Activated naive CD4-positive, alpha-beta T cell treated with anti-CD3 and anti-CD28 coated beads, Interleukin-2, amount 50 U/mL, for 16 hours (primary cell): Measurements from ENCODE around the gene SFPQ.
"Not testable (repeated sequence)": the region's sequence is repeated elsewhere in the genome, so short reads cannot be mapped to it uniquely, and the experiment has no call there.

Experiments
- DNase-seq: peaks from one replicate; pipeline ENCODE4 v3.0.0-alpha.2; 2020

SFPQ gene

DNA sequence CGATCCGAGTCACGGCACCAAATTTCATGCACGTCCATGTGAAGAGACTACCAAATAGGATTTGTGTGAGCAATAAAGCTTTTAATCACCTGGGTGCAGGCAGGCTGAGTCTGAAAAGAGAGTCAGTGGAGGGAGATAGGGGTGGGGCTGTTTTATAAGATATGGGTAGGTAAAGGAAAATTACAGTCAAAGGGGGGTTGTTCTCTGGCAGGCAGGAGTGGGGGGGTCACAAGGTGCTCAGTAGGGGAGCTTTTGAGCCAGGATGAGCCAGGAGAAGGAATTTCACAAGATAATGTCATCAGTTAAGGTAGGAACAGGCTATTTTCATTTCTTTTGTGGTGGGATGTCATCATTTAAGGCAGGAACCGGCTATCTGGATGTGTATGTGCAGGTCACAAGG lies 55.4 kb downstream of the SFPQ start:
- not testable (repeated sequence) for DNase-seq

DNA sequence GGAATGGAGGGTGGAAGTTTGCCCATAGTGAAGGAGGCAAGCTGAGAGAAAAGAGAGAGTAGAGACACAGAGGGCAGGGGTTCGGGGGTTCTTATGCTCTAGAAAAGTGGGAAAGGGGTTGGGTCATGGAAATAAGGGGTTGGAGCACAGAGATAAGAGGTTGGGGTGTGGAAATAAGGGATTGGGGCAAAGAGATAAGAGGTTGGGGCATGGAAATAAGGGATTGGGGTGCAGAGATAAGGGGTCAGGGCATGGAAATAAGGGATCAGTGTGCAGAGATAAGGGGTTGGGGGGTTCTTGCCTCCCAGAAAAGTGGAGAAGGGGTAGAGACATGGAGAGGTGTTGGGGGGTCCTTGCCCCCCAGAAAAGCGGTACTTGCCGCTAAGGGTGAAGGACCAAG lies 56.2 kb downstream of the SFPQ start:
- no peak for DNase-seq
